Fibroblast of villous mesenchyme (primary cell): ENCODE data around the gene PLSCR4. TPM values are rescaled to one million over a fixed set of nuclear protein-coding genes. Genes with fewer than 3 reads are reported as not detected.
A peak's percentile ranks its signal among the peaks of the same experiment; 100 is the strongest.
"Not testable (repeated sequence)": the region's sequence is repeated elsewhere in the genome, so short reads cannot be mapped to it uniquely, and the experiment has no call there.

Experiments
- DNase-seq: peaks from one replicate; pipeline ENCODE4 v3.0.0-alpha.2; 2010; ENCODE audit warnings: low read depth
- H3K4me3 ChIP-seq: 2 replicates; pipeline ENCODE4 v1.5.1; 2011; ENCODE audit warnings: low read depth, mild to moderate bottlenecking, low read length
- total RNA-seq: library from RNA; depleted of rRNA; stranded (reverse); fragments of >200 nt; gene quantifications from 2 replicates; pipeline ENCODE4 v1.2.3, GENCODE V29; 2012
- TF ChIP-seq, protein P1 (sequence below): IDR thresholded peaks from 2 replicates; pipeline ENCODE4 v1.5.1; 2012; ENCODE audit warnings: low read depth, mild to moderate bottlenecking, low read length; ENCODE audit not compliant: insufficient read depth

PLSCR4 gene
- total RNA-seq, 1 donor, result 22.9 TPM

DNA sequence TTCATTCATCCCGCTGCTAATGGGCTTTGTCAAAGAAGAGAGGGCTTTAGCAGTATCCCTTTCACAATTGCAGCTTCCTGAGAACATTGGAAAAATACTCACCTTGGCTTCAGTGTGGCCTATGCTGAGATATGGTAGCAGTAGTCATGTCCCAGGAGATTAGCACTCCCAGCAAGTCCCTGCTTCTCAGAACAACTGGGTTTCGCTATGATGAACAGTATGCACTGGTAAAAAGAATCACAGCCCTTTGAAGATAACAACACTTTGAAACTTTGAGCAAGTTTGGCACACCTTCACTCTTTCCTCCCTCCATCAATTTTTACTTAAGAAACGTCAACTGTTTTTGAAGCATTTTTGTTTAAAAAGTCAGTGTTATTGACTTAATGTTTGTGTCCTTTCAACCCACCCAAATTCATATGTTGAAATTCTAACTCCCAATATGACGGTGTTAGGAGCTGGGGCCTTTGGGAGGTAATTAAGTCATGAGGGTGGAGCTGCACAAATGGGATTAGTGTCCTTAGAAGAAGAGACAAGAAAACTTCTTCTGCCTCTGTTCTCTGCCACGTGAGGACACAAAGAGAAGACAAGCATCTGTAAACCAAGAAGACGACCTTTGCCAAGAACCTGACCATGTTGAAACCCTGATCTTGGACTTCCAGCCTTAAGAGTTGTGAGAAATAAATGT, 17.8 kb upstream of the PLSCR4 start:
- DNase-seq, result no peak
- TF ChIP-seq, protein P1, sequence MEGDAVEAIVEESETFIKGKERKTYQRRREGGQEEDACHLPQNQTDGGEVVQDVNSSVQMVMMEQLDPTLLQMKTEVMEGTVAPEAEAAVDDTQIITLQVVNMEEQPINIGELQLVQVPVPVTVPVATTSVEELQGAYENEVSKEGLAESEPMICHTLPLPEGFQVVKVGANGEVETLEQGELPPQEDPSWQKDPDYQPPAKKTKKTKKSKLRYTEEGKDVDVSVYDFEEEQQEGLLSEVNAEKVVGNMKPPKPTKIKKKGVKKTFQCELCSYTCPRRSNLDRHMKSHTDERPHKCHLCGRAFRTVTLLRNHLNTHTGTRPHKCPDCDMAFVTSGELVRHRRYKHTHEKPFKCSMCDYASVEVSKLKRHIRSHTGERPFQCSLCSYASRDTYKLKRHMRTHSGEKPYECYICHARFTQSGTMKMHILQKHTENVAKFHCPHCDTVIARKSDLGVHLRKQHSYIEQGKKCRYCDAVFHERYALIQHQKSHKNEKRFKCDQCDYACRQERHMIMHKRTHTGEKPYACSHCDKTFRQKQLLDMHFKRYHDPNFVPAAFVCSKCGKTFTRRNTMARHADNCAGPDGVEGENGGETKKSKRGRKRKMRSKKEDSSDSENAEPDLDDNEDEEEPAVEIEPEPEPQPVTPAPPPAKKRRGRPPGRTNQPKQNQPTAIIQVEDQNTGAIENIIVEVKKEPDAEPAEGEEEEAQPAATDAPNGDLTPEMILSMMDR, result no peak
- no peak overlapping the region for H3K4me3 ChIP-seq

DNA sequence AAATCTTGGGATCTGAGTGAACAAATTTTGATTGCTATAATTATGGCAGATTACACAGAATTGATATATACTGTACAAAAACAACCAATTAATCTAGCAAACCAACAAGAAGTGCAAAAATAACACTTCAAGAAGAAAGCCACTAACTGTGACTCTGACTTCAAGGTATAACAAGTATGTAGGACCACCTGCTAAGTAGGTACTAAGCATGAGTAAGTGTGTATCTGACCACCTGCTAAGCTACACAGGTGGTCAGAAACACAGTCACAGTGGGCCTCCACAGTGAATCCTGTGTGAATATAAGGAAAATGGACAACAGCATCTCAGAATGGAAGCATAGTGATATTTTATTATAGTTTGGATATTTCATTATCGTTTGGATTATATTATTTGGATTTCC, 14.8 kb upstream of the PLSCR4 start:
- H3K4me3 ChIP-seq, result no peak overlapping the region
- TF ChIP-seq, protein P1, result no peak
- no peak for DNase-seq

DNA sequence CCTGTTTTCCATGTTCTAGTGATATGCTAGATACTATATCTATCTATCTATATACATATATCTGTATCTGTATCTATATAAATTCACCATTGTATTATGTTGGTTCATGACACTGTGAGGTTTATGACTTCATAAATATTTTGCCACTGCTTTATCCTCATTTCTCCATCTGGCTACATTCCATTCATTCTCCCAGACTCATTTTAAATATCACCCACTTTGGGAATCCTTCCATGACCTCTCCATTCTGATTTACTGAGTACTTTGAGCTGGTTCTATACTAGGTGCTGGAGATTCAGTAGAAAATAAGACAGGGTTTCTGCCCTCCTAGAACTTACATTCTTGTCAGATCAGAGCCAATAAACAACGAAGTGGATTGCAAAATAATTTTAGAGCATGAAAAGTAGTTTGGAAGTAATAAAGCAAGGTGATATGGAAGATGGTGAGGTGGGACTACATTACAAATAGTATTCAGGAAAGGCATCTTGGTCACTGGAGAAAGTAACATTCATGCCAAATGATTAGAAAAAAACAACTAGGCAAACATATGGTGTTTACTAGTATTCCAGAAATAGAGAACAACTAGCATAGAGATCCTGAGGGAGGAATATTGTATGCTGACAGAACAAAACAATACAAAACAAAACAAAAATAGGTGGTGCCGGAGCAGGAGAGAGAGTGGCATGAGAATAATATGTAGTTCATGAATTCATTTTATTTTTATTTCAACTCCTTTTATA, 11.6 kb upstream of the PLSCR4 start:
- H3K4me3 ChIP-seq, result no peak overlapping the region
- TF ChIP-seq, protein P1, result no peak
- DNase-seq, result no peak

DNA sequence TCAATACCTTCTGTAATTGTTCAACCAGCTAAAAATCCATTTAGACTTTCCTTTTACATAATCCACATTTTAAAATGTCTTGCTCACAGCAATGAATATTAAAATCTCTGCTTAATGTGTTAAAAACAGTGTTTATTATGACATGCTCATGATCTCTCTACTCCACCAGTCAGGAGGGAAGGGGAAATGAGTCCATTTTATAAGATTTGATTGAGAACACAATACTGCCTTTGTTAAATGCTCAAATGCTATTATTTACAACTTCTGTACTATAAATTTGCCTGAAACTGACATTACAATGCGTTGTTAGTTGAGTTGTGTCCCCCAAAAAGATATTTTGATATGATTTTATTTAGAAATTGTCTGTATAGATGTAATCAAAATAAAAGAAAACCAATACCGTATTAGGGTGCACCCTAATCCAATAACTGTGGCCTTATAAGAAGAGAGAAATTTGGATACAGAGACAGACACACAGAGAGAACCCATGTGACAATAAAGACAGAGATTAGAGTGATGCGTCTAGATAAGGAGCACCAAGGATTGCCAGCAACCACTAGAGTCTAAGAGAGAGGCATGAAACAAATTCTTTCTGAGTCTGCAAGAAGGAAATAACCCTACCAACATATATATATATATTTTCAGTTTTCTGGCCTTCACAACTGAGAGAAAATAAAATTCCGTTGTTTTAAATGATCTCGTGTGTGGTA, 9.1 kb upstream of the PLSCR4 start:
- no peak for DNase-seq
- H3K4me3 ChIP-seq, result no peak overlapping the region
- TF ChIP-seq, protein P1, result no peak

DNA sequence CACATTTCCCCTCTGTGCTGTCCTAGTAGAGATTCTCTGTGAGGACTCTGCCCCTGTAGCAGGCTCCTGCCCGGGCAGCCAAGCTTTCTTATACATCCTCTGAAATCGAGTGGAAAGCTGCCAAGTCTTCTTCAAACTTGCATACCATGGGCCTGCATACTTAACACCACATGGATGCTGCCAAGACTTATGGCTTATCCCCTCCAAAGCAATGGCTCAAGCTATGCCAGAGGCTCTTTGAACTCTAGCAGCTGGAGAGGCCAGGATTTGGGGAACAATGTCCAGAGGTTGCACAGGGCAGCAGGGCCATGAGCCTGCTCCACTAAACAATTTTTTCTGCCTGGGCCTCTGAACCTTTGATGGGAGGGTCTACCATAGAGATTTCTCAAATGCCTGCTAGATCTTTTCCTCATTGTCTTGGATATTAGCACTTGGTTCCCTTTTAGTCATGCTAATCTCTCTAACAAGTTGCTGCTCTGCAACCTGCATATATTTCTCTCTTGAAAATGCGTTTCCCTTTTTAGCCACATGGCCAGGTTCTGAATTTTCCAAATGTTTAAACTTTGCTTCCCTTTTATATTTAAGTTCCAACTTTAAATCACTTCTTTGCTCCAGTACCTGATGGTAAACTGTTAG, 6.1 kb upstream of the PLSCR4 start:
- H3K4me3 ChIP-seq, result no peak overlapping the region
- TF ChIP-seq, protein P1, result no peak
- peak; percentile 66 for DNase-seq

DNA sequence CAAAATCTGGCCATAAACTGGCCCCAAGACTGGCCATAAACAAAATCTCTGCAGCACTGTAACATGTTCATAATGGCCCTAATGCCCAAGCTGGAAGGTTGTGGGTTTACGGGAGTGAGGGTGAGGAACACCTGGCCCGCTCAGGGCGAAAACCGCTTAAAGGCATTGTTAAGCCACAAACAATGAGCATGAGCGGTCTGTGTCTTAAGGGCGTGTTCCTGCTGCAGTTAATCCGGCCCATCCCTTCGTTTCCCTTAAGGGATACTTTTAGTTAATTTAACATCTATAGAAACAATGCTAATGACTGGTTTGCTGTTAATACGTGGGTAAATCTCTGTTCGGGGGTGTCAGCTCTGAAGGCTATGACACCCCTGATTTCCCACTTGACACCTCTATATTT, 1.5 kb upstream of the PLSCR4 start:
- DNase-seq, H3K4me3 ChIP-seq: not testable (repeated sequence)

DNA sequence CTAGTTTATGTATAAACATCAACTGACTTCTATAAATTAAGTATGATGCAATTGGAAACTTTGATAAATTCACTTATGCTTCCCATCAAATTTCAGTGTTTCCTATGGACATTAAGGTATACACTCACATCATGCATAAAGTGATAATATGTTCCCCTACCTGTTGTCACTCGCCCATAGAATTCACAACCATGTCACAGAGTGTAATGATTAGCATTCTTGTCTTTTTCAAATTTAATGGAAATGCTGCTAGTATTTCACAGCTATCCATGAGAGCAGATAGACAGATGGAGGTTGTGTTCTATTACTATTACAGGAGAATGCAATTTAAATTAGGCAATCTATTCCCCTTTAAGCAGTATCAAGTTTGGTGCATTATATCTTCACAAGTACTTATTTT, 984 bp downstream of the PLSCR4 start:
- TF ChIP-seq, protein P1, result no peak
- H3K4me3 ChIP-seq, result peak overlapping the region; percentile 84
- no peak for DNase-seq
